HG02588 (cell line): ENCODE results near the gene PTMS.
"Not testable (repeated sequence)": the region's sequence is repeated elsewhere in the genome, so short reads cannot be mapped to it uniquely, and the experiment has no call there.

ENCODE experiments used
- ATAC-seq: cut with Tn5 transposase; IDR thresholded peaks from one replicate; pipeline ENCODE4 v1.9.1; 2021; ENCODE audit warnings: mild to moderate bottlenecking, moderate library complexity; ENCODE audit not compliant: unreplicated experiment

PTMS gene

GRCh38 chr12:6765634-6766581, at the start of gene PTMS:
Gene PTMS, plus strand, starts transcription at chr12:6766363. Its CDS starts 343 bp downstream, at chr12:6766706.
- peak; percentile 29 for ATAC-seq

- ATAC-seq: no peak
Observed at GRCh38 chr12:6716874-6717437, 49.2 kb upstream of the PTMS start.

- ATAC-seq: no peak
Observed at GRCh38 chr12:6722863-6723262, 43.3 kb upstream of the PTMS start.

- peak; percentile 90 for ATAC-seq
Observed at GRCh38 chr12:6723607-6724408, 42.4 kb upstream of the PTMS start, which contains the start of gene COPS7A. Gene COPS7A, plus strand, starts transcription at chr12:6724046. Its CDS starts 611 bp downstream, at chr12:6724657.

- peak; percentile 17 for ATAC-seq
Observed at GRCh38 chr12:6724409-6724797, 41.8 kb upstream of the PTMS start.

- no peak for ATAC-seq
Observed at GRCh38 chr12:6725350-6725749, 40.8 kb upstream of the PTMS start.

GRCh38 chr12:6729186-6729585, 37.0 kb upstream of the PTMS start:
- ATAC-seq: no peak

GRCh38 chr12:6730169-6730568, 36.0 kb upstream of the PTMS start:
- no peak for ATAC-seq

GRCh38 chr12:6734506-6735387, 31.4 kb upstream of the PTMS start:
- no peak for ATAC-seq

GRCh38 chr12:6735448-6736191, 30.5 kb upstream of the PTMS start:
- no peak for ATAC-seq

GRCh38 chr12:6736754-6737153, 29.4 kb upstream of the PTMS start:
- no peak for ATAC-seq

- not testable (repeated sequence) for ATAC-seq
Observed at GRCh38 chr12:6742080-6742479, 24.1 kb upstream of the PTMS start.

GRCh38 chr12:6742834-6743233, 23.3 kb upstream of the PTMS start:
- ATAC-seq: no peak

GRCh38 chr12:6743300-6743699, 22.9 kb upstream of the PTMS start:
- not testable (repeated sequence) for ATAC-seq

GRCh38 chr12:6745741-6746525, 20.2 kb upstream of the PTMS start:
- ATAC-seq: no peak

GRCh38 chr12:6747216-6747615, 18.9 kb upstream of the PTMS start:
- no peak for ATAC-seq

- no peak for ATAC-seq
Observed at GRCh38 chr12:6748761-6749160, 17.4 kb upstream of the PTMS start.

- no peak for ATAC-seq
Observed at GRCh38 chr12:6750506-6750905, 15.7 kb upstream of the PTMS start.

GRCh38 chr12:6751767-6752166, 14.4 kb upstream of the PTMS start:
- ATAC-seq: no peak
